GM18519 (cell line): ENCODE results near the gene USP32.

Experiments used
- ATAC-seq: cut with Tn5 transposase; IDR thresholded peaks from one replicate; pipeline ENCODE4 v1.9.1; 2021; ENCODE audit warnings: mild to moderate bottlenecking, moderate library complexity; ENCODE audit not compliant: unreplicated experiment, low FRiP score

The USP32 gene

DNA sequence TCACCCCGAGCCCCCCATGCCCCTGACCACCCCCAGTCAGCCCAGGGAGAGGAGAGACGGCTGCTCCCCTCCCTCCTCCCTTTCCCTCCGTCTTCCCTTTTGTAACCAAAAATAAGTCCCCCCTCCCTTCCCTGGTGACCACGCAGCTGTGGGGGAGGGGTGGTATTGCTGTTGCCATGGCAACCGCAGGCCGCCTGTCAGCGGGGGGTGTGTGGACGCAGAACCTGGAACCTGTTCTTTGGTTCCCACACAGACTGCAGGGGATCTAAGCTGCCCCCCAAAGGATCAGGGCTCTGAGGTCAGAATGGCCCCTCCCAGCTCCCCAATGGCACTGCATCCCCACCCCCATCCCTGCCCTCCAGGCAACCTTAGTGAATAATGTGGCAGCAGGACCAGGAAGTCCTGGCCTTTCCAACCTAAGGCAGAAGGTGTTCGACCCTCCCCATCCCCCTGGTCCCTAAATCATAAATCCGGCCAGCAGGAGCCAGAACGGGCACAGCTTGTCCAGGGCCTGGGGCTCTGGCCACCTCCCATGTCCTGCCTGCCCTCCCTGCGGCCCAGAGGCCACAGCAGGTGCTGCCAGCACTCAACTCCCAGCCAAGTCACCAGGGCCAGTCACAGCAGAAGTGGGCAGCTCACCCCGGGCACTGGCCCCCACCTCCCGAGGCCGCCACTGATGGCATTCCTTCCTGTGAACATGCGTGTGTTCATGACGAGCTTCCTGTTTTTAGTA, 230.2 kb downstream of the USP32 start:
- no peak for ATAC-seq

DNA sequence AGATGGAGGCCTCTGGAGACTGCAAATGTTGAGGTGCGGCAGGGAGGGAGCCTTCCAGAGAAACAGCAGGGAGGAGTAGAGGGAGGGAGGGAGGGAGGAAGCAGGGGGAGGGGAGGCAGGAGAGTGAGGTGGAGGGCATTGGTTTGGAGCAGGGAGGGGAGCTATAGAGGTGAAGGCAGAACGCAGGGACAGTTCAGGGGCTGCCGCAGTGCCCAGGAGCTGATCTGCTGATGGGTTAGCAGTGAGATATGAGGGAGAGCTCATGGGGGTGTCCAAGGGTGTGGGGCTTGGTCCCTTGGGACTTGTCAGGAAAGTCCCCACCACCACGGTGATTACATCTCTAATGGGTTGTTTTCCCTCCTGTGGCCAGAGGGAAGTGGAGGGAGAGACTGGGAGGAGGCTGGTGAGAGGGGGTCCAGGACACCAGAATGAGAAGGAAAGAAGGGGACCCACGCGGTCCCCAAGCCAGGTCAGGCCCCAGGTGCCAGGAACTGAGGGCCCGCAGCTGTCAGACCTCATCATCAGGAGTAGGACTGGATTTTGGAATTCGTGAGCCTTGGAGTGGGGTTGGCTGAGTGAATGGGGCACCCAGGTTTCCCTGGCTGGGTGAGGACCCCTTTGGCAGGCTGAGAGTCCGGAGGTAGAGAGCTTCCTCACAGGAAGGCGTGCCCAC, 231.0 kb downstream of the USP32 start:
- ATAC-seq: no peak

DNA sequence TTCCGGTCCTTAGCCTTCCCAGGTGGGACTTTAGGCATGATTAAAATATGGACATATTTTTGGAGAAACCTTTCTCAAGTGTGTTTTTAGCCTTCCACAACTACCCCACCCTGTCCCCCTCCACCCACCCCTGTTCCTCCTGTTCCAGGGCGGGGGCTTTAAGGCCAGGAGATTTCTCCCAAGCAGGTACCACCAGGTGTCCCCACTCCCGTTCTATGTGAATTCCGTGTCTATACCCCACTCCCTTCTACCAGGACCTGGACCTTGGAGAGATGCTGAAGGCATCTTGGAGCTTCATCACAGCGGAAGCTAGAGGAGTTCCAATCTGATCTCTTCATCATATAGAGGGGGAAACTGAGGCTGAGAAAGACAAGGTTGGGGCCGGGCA, 232.5 kb downstream of the USP32 start:
- ATAC-seq: no peak

DNA sequence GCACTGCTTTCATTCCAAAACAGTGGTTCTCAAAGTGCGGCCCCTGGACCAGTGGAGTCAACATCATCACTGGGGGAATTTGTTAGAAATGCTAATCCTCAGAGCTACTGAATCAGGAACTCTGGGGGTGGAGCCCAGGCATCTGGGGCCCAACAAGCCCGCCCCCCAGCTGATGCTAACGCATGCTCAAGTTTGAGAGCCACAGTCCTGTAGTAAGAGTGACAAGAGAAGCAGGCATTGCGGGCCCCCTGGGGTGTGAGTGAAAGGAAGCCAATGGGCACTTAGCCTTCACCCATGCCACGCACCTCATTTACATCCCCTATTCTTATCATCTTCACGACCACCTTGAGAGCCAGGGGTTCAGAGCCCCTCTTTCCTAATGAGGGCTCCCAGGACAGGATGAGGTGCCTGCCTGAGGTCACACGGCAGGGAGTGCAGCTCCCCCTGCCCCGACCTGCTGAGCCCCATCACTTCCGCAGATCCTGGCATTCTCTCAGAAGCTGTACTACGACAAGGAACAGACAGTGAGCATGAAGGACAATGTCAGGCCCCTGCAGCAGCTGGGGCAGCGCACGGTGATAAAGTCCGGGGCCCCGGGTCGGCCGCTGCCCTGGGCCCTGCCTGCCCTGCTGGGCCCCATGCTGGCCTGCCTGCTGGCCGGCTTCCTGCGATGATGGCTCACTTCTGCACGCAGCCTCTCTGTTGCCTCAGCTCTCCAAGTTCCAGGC, 233.0 kb downstream of the USP32 start:
- ATAC-seq: no peak

DNA sequence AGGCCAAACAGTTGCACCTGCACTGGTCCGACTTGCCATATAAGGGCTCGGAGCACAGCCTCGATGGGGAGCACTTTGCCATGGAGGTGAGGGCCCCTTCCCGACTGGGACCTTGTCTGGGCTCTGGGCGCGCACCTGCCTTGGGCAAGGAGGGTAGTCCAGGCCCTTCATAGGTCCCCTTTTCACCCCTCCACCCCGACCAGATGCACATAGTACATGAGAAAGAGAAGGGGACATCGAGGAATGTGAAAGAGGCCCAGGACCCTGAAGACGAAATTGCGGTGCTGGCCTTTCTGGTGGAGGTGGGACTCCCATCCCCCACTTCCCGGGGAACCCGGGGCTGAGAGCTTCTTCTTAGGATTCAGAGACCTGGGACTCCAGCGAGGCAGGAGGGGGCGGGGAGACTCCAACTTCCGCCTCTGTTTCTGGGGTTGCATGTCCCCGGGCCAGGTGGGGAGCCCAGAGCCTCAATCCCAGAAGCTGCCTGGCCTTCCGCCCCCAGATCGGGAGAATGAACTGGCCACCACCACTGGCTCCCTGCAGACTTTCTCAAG, 234.4 kb downstream of the USP32 start:
- ATAC-seq: no peak

DNA sequence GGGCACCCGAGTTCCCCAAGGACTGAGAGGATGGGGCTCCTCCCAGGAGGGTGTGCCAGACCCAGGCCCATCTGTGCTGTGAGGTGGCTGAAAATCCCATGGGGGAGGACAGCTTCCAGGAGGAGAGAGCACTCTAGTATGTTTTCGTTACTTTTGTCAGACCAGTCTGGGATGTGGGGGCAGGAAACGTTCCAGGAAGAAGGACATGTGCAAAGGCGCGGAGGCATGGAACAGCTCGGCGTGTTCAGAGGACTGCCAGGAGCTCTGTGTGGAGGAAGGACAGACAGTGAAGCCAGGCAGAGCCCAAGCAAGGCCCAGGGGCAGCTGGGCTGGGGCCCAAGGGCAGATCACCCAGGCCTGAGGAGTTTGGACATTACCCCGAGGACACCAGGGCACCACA, 235.2 kb downstream of the USP32 start:
- no peak for ATAC-seq

DNA sequence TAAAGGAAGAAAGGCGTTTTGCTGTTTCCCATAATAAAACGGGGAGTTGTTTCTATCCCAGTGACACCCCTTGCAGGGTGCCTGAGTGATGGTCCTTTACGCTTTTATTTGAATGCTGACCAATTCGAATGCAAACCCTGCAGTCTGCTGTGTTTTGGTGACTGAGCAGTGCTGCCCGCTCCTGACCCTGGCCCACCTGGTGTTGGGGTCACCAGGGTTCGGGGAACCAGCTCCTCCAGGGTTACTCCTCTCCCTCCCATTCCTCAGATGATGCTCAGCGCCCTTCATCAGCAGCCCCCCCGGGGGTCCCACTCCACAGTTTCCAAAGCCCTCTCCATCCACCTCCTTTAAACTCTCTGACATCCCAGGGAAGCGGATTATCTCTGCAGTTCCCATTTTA, 236.1 kb downstream of the USP32 start:
- ATAC-seq: no peak

DNA sequence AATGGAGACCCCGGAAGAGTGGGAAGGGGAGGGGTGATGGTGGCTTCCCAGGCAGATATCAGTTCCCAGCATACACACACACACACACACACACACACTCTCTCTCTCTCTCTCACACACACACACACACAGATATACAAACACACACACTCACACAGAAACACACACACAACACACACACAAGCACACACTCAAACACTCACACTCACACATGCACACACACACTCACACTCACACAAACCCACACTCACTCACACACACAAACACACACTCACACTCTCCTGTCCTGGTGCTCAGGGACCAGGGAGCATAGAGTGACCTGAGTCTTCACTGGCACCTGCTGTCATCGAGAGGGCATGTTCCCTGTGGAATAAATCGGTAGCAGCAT, 236.5 kb downstream of the USP32 start:
- no peak for ATAC-seq

DNA sequence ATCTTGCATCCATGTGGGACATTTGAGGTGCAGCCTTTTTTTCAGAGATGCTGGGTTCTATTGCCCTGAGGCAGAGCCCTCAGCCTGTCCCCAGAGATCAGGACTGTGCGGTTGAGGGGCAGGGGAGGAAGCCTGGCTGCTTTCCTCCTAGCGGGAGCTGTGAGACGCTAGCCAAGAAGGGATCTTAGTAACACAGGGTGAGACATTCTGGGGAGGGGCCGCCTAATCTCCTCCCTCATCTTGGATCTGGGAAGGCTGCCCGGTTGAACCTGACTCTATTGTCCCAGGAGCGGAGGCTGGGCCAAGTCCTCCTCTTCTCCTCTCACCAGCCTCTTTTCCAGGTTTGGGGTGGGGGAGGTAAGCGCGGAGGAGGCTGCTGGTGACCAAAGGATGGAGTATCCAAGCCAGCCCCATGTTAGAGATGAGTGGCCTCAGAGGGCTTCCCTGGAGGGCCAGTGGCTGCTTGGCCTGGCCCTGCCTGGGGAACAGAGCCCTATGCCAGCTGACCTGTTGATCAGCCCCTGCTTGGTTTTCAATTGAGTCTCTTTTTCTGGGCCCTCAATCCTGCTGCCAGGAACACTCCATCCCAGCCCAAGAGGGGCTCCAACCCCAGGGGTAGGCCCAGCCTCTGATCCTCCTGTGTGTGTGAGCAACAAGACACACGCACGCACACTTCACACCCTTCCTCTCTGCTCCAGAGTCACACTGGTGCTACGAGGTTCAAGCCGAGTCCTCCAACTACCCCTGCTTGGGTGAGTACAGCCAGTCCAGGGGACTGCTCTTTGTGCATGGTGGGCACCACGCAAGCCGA, 237.1 kb downstream of the USP32 start:
- ATAC-seq: no peak

DNA sequence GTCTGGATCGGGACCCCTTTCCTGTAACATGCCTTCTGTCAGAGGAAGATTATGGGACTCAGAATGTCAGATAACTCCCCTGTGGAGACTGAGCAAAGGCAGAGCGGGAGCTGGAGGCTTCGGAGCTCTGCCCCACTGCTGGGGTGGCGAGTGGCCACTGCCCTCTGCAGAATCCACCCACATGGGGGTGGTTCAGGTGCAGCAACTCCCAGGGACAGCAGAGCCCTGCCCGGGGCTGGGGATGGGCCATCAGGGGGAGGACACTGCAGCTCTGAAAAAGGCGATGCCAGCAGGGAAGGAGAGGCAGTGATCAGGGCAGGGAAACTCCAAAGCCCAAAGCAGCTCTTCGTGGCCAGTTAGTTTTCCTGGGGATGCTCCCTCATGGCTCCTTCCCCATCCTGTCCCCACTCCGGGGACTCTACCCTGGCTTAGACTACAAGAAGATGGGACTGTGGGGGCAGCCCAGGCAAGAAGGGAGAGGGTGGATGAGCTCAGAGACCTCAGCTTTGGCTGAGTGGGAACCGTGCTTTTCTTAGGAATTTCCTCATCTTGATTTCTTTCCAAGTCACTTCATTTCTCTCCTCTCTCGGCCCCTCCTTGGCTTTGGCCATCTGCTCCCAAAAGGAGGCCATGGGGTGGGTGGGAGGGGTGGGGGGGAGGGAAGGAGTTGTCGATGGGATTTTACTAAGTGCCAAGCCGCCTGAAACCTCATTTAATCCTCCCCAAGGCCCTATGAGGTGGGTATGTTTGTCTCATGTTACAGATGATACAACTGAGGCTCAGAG, 238.1 kb downstream of the USP32 start:
- ATAC-seq: no peak

DNA sequence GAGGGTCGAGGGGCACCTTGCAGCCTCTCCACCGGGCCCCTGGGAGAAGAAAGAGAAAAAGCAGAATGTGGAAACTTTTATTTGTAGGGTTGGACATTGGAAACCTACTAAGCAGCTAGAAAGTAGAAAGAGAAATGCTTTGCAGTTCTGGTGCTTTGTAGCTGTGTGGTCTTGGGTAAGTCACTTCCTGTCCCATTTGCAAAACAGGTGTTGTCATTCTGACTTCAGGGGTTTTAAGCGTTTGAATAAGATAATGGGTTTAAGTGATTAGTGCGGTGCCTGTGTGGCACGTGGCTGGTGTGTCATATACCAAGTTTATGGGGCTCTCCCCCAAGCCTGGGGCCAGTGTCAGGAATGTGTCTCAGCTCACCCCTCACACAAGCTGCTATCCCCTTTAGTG, 240.6 kb downstream of the USP32 start:
- ATAC-seq: no peak

DNA sequence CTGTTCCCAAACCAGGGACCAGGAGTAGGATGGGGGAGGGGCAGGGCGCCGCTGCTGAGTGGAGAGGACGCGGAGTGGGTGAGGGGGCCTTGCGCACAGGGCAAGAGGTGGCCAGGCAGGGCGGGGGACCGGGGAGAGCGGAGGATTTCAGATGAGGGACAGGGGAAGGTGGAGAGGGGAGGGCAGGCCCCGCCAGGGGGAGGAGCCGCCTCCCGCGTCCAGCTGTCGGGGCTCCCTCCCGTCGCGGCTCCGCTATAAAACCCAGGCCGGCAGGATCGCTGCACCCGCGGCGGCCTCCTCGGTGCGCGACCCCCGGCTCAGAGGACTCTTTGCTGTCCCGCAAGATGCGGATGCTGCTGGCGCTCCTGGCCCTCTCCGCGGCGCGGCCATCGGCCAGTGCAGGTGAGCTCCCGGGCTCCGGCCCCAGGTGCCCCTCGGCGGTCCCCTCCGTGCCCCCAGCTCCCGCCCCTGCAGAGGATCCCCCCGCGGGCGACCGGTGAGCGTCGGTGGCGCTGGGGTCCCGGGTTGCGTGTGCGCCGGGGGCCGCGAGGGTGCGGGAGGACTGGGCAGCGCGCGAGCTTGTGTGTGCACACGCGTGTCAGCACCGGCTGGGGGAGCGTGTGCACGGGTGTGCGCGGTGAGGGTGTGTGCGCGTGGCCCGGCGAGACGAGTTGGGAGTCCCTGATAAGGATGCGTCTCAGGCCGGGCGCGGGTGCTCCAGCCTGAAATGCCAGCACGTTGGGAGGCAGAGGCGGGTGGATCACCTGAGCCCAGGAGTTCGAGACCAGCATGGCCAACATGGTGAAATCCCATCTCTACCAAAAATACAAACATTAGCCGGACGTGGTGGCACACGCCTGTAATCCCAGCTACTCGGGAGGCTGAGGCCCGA, 242.0 kb downstream of the USP32 start, which contains the start of gene CA4:
TSS of gene CA4 (plus strand) at position 283 of the 892 bp plus-strand sequence. CDS start at position 345, 62 bp downstream.
- ATAC-seq: no peak

DNA sequence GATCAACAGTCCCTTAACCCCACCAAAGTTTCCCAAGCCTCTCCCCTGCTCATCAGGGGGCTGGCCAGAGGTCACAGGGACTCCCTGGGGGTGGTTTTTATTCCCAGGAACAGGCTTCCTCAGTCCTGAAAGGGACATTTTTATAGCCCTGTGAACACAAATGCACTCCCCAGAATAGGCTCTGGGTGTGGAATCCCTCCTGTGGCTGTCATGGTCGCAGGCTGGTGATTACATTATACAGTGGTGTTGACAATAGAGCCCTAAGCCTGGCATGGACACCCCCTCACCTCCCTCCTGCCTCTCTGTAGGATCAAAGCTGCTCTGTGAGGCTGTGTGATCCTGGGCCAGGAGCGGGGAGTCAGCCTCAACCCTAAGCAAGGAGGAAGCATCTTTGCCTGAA, 243.6 kb downstream of the USP32 start:
- ATAC-seq: no peak

DNA sequence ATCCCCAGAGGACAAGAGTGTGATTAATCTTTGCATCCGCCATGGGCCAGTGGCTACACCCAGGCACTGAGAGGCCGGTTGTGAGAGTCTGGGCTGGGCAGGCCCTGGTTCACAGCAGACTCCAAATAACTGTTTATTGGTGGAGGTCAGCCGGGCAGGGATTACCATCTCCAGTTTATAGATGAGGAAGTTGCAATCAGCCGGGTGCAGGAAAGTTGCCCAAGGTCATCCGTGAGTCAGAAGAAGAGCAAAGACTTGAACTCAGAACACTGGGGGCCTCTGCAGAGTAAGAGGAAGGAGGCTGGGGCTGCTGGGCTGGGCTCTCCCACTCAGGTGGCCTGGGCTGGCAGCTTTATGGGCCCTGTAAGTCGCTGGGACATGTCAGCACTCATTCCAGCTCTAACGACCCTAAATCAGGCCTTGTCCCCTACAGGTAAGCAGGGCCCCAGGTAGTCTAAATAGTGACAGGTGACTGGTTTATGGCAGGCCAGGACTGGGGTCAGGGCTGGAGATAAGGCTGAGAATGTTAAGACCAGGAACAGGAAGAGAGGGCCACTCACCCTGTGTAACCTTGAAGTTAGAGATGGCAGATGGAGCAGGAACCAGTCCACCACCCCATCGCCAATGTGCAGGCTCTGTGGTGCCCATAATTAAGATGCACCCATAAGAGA, 244.2 kb downstream of the USP32 start:
- ATAC-seq: no peak

DNA sequence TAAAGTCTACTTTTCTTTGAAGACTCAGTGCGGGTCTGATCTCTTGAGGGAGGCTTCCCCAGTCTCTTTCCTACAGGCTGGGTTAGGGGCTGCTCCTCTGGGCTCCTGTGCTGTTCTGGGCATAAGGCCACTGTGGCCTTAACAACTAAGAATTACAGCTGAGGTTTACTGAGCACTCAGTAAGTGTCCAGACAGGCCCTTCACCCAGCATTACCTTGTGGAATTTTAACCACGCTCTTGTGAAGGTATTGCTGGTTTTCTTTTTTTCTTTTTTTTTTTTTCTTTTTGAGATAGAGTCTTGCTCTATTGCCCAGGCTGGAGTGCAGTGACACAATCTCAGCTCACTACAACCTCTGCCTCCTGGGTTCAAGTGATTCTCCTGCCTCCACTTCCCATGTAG, 245.7 kb downstream of the USP32 start:
- ATAC-seq: no peak

DNA sequence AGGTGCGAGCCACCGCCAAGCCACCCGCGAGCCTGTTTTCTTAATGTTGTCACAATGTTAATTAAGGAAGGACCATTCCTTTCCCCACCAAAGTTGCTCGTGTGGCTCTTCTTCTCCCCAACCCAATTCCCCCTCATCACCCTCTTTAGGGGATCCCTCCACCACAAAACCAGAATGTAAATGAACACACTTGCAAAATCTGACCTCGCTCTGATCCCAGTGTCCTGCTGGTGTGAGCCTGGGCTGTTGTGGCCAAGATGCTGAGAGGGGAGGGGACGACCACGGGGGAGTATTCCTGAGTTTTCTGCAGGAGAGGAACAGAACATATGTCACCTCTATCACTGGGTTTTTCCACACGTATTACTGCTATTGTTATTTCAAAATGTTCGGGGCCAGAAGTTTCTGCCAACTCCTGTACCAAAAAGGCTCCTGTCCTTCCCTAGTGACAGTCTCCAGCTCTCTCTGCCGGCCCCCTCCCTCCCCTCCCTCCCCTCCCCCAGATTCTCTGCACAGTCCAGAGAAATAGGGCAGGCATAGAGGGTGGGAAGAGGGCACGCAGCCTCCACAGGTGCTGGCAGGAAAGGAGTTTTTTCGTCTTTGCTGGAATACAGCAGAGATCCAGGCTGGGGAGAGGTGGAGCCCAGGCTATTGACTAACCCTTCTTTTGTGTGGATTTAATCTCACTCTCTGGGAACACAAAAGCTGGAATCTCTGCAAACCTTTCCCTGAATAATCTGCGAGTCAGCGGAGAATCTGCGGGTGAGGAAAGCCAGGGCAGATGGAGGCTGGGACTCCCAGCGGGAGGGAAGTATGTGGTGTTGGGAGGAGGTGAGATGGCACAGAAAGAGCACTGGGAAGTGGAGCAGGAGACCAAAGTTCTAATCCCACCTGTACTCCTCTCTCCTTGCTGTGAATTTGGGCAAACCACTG, 246.7 kb downstream of the USP32 start:
- ATAC-seq: no peak

DNA sequence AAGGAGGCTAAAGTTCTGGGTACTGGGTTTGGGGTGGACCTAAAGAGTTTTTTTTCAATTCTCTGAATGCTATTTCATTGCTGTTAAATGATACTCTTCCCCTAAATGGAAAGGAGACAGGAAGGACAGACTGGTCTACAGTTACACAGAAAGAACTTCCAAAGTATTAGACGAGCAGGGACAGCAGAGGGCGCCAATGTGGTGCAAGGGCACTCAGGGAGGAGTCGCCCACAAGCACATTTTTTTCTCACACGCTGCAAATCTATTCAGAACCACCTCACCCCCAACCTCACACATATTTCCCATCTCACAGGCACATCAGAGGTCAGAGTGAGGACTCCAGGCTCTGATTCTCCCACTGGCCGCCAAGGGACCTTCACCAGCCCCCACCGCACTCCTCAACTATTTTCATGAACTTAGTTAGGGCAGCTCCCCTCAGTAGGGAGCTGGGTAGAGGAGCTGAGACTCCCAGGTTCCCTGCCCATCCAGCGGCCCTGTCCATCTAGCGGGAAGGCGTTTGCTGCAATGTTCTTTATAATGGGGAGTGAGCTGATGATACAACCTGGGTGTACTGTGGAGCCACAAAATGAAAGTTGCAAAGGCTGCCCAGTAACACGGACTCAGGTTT, 248.9 kb downstream of the USP32 start:
- no peak for ATAC-seq
